Peyer's patch (tissue), 4 donors: ENCODE data around the gene HUS1.

Experiments
- CTCF ChIP-seq, 6 experiments: fragments of 450-650 bp in 4 of 6; fragments of 200-600 bp in 2 of 6; sonication (generic) in 1 of 6; IDR thresholded peaks; one replicate each; pipeline ENCODE4 v1.5.1; 2017 to 2019; ENCODE audit warnings: antibody characterized with exemption in 6 of 6, mild to moderate bottlenecking in 3 of 6, moderate library complexity in 1 of 6
- POLR2A ChIP-seq, 2 donors: fragments of 450-650 bp; IDR thresholded peaks; one replicate each; pipeline ENCODE4 v1.5.1; 2017; ENCODE audit warnings: antibody characterized with exemption in 2 of 2, mild to moderate bottlenecking in 2 of 2, moderate library complexity in 2 of 2

GRCh38 chr7:47957156-47957555 lies 22.3 kb downstream of the HUS1 start:
- TF ChIP-seq POLR2A (IDR thresholded peaks at IDR 0.05) (no peak), CTCF (IDR thresholded peaks at IDR 0.05) (no peak)
